GM18868 (cell line): ENCODE data around the gene TP53I3.
A peak's percentile ranks its signal among the peaks of the same experiment; 100 is the strongest.
"Not testable (repeated sequence)": the region's sequence is repeated elsewhere in the genome, so short reads cannot be mapped to it uniquely, and the experiment has no call there.

ENCODE experiments used
- ATAC-seq: cut with Tn5 transposase; IDR thresholded peaks from one replicate; pipeline ENCODE4 v1.9.1; 2021; ENCODE audit warnings: mild to moderate bottlenecking, moderate library complexity; ENCODE audit not compliant: unreplicated experiment

The TP53I3 gene

DNA sequence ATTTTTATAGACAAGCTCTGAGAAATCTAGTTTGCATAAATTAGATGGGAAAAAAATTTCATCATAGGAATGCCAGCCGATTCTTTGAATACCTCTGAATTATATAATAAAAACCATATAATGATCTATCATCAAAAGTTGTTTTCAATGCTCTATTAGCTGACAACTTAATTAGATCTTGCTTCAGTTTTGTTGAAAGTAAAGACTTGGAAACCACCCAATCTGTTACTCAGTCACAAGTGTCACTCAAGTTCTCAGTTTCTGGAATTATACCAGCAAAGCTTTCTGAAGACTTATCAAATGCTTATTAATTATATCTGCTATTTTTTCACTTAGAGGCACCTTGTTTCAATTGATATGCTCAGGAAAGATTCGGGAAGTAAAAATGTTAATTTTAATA, 17.4 kb upstream of the TP53I3 start:
- no peak for ATAC-seq

DNA sequence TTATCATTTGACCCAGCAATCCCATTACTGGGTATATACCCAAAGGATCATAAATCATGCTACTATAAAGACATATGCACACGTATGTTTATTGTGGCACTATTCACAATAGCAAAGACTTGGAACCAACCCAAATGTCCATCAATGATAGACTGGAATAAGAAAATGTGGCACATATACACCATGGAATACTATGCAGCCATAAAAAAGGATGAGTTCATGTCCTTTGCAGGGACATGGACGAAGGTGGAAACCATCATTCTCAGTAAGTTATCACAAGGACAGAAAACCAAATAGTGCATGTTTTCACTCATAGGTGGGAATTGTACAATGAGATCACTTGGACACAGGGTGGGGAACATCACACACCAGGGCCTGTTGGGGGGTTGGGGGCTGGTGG, 16.1 kb upstream of the TP53I3 start:
- not testable (repeated sequence) for ATAC-seq

DNA sequence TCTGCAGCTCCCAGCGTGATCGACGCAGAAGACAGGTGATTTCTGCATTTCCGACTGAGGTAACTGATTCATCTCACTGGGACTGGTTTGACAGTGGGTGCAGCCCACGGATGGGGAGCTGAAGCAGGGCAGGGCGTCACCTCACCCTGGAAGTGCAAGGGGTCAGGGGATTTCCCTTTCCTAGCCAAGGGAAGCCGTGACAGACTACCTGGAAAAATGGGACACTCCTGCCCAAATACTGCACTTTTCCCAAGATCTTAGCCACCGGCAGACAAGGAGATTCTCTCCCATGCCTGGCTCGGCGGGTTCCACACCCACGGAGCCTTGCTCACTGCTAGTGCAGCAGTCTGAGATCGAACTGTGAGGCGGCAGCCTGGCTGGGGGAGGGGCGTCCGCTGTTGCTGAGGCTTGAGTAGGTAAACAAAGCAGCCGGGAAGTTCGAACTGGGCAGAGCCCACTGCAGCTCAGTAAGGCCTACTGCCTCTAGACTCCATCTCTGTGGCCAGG, 10.6 kb upstream of the TP53I3 start:
- not testable (repeated sequence) for ATAC-seq

DNA sequence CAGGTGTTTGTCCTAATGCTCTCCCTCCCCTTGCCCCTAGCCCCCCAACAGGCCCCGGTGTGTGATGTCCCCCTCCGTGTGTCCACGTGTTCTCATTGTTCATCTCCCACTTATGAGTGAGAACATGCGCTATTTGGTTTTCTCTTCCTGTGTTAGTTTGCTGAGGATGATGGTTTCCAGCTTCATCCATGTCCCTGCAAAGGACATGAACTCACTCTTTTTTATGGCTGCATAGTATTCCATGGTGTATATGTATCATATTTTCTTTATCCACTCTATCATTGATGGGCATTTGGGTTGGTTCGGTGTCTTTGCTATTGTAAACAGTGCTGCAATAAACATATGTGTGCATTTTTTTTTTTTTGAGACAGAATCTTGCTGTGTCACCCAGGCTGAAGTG, 8.6 kb upstream of the TP53I3 start:
- ATAC-seq: not testable (repeated sequence)

DNA sequence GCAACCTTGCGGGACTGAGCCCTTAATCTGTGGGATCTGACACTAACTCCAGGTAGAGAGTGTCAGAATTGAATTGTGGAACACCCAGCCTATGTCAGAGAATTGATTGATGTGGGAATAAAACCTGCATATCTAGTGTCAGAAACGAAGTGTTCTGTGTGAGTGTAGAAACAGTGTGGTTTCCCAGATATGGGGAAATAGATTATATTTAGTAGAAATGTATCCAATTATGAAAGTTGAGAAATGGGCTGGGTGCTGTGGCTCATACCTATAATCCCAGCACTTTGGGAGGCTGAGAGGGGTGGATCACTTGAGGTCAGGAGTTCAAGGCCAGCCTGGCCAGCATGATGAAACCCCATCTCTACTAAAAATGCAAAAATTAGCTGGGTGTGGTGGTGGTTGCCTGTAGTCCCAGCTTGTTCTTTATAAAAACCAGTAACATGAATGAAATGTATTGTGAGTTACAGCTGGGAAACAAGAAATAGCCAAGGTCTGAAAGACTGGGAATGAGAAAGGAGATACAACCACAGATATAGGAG, 4.3 kb upstream of the TP53I3 start:
- ATAC-seq: no peak

DNA sequence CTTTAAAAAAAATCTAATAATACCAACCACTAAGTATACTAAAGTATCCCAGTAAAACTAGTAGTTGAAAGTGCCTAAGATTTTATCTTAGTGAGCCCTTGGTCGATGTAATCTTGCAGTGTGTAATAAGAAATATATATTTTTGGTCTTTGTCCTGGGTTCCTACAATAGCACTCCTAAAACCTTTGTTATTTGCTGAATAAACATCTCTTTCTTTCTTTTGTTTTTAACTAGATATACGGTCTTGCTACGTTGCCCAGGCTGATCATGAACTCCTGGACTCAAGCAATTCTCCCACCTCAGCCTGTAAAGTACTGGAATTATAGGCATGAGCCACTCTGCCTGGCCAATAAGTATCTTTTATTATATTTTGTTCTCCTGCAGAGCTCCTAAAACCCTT, 2.4 kb upstream of the TP53I3 start:
- no peak for ATAC-seq

DNA sequence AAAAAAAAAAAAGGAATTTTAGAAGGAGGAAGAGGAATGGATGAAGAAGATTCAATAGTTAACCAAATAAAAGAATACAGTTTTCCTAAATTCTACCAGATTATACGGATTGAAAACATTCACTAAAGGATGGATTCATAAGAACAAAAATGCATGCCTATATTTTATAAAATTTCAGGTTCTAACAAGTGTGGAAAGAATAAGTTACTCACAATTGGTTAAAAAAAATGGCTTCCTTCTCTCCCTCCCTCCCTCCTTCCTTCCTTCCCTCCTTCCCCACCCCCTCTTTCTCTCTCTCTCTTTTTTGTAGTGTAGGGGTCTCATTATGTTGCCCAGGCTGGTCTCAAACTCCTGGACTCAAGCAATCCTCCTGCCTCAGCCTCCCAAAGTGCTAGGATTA, 1.6 kb upstream of the TP53I3 start:
- no peak for ATAC-seq

DNA sequence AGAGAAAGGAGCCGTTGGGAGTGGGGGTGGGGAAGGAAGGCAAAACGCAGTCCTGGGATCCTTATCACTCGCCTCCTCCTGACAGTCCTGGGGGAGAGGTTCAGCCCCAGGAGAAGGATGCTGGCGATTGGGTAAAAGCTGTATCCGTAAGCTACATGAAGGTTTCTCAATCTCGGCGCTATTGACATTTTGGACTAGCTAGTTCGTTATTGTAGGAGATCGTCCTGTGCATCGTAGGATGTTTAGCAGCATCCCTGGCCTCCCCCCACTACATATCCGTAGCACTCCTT, 511 bp upstream of the TP53I3 start:
- no peak for ATAC-seq

DNA sequence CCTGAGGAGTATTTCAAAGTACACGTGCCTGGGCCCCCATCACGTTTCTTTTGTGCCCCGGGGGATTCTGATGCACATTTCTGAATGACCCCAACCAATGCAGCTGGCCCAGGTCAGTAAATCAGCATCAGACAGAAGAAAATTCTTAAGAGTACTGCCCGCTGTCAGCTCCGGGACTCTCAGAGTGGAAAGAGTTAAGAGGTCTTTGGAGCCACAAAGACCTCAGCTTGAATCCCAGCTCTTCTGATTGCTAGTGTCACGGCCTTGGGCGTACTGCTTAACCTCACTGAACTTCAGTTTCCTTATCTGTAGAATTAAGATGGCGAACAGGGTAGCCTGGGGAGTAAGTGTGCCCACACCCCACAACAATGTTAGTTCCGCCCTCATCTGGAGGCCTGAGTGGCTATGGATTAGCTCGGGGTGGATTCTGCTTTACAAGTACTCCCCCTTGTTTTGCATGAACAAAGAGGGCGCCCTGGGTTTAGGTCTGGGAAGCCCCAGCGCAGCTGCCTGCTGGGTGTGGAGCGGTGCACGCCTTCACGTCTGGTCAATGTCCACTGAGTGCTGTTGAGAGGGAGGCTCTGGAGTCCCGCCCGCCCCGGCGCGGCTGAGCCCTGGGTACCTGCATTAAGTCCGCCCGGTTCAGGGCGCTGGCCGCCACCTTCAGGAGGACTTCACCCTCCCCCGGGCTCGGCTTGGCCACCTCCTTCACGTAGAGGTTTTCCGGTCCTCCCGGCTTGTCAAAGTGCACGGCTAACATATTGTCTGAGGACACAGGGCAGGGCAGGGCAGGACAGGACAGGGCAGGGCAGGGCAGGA, 858 bp downstream of the TP53I3 start:
- peak; percentile 81 for ATAC-seq

DNA sequence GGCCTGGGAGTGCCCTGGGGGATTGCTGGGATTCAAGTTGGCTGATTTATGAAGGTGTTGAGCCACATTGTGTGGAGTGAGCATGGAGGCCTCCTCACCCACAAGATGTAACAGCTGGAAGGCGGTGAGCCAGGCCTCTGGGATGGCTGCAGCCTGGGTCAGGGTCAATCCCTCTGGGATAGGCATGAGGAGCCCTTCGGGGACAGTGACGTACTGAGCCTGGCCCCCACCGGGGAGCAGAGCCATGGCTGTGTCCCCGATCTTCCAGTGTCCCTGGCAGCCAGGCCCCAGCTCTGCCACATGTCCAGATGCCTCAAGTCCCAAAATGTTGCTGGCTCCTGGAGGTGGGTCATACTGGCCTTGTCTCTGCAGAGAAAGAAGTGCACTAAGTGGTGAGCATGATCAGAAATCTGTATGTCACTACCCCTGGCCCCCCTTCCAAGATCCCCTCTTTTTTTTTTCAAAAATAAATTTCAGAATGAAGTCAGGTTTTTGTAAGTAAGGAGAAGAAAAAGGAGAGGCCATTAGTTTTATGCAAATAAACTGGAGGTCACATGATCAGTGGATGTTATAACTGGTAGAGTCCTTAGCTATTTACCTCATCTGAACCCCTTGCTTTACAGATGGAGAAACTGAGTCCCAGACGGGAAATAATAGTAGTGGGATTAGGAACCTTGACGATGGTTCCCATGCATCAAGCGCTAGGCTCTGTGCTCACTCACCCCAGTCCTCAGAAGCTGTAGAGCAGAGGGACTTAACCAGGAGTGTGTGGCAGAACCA, 1.7 kb downstream of the TP53I3 start:
- ATAC-seq: no peak

DNA sequence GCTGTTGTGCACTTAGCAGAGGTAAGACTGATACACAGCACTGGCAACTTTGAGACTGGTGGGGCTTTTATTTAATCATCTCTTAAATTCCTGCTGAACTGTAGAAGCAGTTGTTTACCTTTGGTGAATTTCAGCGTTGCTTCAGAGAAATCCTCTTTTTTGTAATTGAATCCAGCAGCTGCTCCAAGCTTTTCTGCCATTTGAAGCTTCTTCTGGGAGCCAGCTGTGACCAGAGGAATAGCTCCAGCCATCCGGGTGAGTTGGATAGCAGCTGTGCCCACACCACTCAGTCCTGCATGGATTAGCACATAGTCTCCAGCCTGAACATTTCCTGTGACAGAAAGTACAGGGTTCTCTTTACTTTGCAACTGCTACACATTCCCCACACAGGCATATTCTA, 3.9 kb downstream of the TP53I3 start:
- no peak for ATAC-seq

DNA sequence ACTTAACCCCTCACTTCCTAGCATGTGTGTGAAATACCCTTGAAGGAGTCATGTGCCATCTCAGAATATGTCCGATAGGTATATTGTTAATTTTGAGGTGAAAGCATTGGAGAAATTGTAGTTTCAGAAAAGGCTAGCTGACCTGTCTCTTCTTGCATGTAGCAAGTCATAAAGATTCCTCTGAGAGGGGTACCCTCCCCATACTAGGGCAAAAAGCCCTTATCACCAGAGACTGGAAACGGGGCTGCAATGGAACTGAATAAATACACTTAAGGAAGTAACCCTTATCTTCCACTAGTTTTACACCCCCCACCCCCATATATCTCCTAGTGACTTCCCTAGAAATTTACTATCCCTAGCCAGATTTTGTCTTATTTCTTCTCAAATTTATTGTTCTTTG, 6.8 kb downstream of the TP53I3 start:
- ATAC-seq: no peak

DNA sequence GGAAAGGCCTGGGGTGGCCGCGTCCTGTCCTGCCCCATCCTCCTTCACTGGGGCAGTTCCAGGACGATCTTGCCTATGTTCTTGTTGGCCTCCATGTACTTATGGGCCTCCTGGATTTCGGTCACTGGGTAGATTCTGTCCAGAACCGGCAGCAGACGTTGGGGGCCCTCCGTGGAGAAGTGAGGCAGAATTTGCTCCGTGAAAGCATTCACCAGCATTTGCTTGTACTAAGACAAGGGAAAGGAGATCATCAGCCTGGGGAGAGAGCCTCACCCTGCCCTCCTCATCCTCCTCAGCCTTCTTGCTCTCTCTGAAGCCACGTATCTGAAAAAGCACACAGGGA, 7.1 kb downstream of the TP53I3 start:
- ATAC-seq: no peak

DNA sequence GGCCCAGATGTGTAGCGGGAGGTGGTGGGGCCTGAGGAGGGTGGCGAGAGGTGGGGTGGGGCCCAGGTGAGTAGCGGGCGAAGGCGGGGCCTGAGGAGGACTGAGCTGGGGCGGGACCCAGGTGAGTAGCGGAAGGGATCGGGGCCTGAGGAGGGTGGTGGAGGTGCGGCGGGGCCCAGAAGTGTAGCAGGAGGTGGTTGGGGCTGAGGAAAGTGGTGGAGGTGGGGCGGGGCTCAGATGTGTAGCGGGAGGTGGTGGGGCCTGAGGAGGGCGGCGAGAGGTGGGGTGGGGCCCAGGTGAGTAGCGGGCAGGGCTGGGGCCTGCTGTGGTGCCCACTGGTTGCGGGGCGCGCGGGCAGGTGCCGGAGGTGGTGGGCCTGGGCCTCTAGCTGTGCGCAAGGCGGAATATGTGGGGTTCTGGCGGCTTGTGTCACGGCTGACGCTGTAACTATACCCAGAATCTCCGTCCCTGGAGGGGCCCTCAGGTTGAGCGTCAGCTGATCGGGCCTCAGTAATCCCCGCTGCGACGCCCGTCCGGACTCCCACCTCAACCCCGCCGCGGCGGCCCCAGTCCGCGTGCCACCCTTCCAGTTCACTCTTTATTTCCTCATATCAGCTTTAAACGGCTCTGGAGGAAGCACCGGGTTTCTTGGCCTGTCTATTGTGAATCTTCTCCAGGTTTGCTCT, 7.6 kb downstream of the TP53I3 start:
- peak; percentile 0 for ATAC-seq

DNA sequence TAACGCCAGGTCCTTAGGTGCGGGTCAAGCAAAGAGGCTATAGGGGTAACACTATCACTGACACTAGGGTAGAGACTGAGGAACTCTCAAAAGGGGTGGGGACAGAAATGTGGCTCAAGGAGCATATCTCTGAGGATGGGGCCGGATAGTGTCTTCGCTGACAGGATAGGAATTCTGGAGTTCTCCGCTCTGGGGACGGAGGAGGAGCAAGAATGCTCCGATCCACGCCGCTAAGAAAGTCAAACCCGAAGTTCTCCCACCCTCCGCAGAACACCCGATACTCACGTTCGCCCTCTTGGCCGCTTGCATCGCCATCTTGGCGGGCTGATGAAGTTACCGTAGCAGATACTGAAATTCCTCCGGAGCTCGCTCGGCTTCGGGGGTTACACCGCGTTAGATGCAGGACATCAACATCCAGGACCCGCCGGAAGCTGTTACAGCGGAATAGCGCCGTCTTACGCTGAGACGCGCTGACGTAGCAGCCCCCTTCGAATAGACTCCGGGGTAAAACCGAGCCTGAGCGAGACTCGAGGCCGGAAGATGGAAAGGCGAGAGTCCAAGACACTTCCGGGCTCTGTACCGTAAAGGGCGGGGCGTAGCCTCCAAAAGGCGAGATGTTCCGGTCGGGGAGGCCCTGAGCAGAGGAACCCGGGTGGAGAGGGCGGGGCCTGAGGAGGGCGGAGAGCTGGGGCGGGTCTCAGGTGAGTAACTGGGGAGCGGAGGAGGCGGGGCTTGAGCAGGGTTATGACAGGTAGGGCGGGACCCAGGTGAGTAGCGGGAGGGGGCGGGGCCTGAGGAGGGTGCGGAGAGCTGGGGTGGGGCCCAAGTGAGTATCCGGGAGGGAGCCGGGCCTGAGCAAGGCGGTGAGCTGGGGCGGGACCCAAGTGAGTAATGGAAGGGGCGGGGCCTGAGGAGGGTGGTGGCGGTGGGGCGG, 8.5 kb downstream of the TP53I3 start, which contains the start of gene SF3B6:
Gene SF3B6, minus strand, starts transcription at position 412 of the 934 bp plus-strand sequence. Its CDS starts 97 bp downstream, at position 315.
- peak; percentile 92 for ATAC-seq

DNA sequence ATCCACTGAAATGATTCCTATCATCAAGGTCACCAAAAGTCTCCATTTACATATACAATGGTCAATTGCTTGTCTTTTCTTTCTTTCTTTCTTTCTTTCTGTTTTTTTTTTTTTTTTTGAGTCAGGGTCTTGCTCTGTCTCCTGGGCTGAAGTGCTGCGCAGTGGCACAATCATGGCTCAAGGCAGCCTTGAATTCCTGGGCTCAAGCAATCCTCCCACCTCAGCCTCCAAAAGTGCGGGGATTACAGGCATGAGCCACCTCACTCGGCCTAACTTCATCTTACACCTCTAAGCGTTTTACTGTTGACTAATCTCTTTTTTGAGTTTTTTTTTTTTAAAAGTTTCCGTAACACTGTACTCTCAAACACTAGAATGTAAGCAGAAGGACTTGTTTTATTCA, 9.4 kb downstream of the TP53I3 start:
- ATAC-seq: no peak

DNA sequence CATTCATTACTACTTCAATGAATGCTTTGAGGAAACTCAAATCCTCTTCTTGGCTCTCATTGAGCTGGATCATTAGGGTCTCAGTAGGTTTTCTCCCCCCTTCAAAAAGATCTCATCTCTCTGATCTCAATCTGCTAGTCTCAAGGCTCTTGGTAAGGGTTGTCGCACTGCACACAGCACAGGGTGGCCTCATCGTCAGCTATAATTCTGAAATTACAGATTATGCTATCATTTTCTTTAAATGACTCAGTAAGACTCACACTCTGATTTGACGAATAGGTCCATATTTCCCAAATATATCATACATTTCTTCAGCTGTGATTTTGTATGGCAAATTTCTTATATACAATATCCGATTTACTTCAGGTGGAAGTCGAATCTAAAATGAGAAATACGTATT, 10.8 kb downstream of the TP53I3 start:
- ATAC-seq: no peak

DNA sequence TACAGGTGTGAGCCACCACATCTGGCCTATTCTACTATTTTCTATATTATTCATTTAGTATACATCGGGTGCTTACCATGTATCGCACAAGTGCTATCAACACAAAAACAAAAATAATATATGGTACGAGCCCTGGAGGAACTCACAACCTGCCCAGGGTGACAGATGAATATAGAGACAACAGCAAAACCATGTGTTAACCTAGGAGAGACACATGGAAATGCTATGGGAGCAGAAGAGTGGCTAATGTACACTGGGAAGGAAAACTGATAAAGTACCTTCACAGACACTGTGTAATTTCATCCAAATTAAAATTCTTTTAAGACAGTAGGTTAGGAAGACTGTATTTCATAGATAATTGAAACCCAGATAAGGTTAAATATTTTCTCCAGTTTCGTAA, 12.4 kb downstream of the TP53I3 start:
- ATAC-seq: no peak

DNA sequence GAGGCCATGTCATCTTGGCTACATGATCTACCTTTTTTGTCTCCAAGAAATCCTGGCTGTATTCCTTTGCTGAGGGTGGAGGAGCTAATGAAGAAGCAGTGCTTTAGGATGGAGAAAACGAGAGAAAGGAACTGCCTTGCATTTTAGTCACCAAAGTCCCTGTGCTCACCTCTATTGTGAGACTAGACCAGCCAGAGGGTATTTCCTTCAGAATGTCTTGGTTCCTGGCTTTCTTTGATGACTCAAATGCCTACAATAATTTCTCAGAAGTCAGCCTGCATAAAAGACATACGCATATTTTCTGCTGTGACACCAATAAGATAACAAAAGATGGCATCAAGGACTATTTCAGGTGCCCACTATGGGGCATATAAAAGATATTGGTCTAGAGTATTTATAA, 19.3 kb downstream of the TP53I3 start:
- ATAC-seq: no peak

DNA sequence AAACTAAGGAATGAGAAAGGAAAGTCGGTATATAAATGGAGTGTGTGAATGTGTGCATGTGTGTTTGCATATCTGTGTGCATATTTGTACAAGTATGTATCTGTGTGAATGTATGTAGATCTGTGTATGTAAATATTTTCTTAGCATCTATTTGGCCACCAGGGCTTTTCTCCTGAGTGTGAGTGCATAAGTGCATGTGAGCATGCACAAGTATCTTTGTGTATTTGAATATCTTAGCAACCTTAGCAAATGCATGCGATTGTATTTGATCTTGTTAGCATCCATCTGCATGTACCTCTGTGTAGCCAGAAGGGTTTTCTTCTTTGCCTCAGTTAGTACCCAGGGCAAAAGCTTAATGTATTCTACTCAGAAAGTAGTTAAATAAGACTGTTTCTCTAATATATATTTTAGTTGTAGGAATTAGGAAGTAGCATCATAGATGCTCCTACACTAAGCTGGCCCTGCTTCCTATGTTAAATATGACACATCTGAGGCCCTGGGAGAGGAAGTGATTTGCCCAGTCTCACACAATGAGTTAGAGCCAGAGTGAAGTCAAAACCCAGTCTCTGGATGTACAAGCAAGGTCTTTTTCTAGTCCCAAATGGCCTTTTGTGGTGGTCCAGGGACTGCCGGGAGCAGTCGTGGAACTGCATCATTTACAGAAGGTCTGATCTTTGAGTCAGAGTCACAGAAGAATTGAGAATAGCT, 25.9 kb downstream of the TP53I3 start:
- ATAC-seq: no peak
